AG04450 (cell line): ENCODE results near the gene LZIC. TPM values are rescaled to one million over a fixed set of nuclear protein-coding genes. Genes with fewer than 3 reads are reported as not detected.
A peak's percentile ranks its signal among the peaks of the same experiment; 100 is the strongest.

Experiments
- CTCF ChIA-PET: fragments of 300-600, 350-600 bp; formaldehyde crosslinking; extraction: SDS; loops from one replicate; lab custom pipeline; 2022; ENCODE audit warnings: antibody characterized with exemption, inconsistent platforms; lab: Charles Lee
- POLR2A ChIA-PET: fragments of 350-600 bp; formaldehyde crosslinking; extraction: SDS; loops from one replicate; lab custom pipeline; 2021; ENCODE audit warnings: antibody characterized with exemption, inconsistent platforms; lab: Yijun Ruan, JAX
- DNase-seq: peaks from one replicate; pipeline ENCODE4 v3.0.0-alpha.2; 2011; ENCODE audit warnings: low read depth, low spot score
- H3K27ac ChIP-seq: one replicate; pipeline ENCODE4 v1.5.1; 2012; ENCODE audit warnings: low read depth, low read length, control low read depth
- H3K27me3 ChIP-seq: one replicate; pipeline ENCODE4 v1.6.0; 2012; ENCODE audit warnings: low read length; ENCODE audit not compliant: control insufficient read depth, insufficient read depth
- H3K4me3 ChIP-seq: 2 replicates; pipeline ENCODE4 v1.5.1; 2011; ENCODE audit warnings: mild to moderate bottlenecking, low read depth, low read length, control low read depth
- H3K9me3 ChIP-seq: 2 replicates; pipeline ENCODE4 v1.5.1; 2012; ENCODE audit warnings: low read length; ENCODE audit not compliant: control insufficient read depth, insufficient read depth
- polyA plus RNA-seq: library from polyadenylated mRNA; depleted of rRNA; stranded (reverse); fragments of >200 nt; gene quantifications from 2 replicates; pipeline ENCODE4 v1.2.3, GENCODE V29; 2011
- TF ChIP-seq, protein P1 (sequence below): IDR thresholded peaks from 2 replicates; pipeline ENCODE4 v1.5.1; 2011; ENCODE audit warnings: low read depth, low read length, control low read depth, inconsistent platforms

LZIC gene
- polyA plus RNA-seq, 1 experiment: 29.7 TPM

DNA sequence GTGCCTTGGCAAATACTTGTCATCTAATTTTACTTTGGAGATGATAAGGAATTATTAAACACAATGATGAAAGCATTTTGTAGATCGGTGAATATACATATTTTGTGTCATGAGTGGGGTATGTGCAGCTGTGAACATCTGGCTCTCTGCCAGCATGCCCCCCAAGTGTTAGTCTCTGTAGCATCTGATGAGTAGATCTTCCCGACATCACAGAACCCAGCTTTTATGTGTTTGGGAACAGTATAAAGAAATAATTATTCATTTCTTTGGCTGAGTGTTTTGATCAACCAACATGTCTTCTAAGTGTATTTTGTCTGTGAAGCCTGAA is 28.6 kb downstream of the LZIC start:
- no peak overlapping the region for H3K27ac ChIP-seq
- DNase-seq: no peak
- no peaks in the 10 kb centered on the region for H3K9me3 ChIP-seq
- H3K27me3 ChIP-seq: peaks cover 3% of the 10 kb centered on the region
- no peak overlapping the region for H3K4me3 ChIP-seq
- ChIA-PET POLR2A (interaction anchor here (0.6 kb wide), 1 partner anchor 127 kb away, joined by 4 read pairs; no protein-coding TSS in a partner anchor), CTCF (interaction anchor here (0.5 to 1.0 kb wide), 2 partner anchors 38 to 40 kb away, joined by 3 to 6 read pairs; no protein-coding TSS in a partner anchor)
- TF ChIP-seq, protein P1, sequence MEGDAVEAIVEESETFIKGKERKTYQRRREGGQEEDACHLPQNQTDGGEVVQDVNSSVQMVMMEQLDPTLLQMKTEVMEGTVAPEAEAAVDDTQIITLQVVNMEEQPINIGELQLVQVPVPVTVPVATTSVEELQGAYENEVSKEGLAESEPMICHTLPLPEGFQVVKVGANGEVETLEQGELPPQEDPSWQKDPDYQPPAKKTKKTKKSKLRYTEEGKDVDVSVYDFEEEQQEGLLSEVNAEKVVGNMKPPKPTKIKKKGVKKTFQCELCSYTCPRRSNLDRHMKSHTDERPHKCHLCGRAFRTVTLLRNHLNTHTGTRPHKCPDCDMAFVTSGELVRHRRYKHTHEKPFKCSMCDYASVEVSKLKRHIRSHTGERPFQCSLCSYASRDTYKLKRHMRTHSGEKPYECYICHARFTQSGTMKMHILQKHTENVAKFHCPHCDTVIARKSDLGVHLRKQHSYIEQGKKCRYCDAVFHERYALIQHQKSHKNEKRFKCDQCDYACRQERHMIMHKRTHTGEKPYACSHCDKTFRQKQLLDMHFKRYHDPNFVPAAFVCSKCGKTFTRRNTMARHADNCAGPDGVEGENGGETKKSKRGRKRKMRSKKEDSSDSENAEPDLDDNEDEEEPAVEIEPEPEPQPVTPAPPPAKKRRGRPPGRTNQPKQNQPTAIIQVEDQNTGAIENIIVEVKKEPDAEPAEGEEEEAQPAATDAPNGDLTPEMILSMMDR: no peak

DNA sequence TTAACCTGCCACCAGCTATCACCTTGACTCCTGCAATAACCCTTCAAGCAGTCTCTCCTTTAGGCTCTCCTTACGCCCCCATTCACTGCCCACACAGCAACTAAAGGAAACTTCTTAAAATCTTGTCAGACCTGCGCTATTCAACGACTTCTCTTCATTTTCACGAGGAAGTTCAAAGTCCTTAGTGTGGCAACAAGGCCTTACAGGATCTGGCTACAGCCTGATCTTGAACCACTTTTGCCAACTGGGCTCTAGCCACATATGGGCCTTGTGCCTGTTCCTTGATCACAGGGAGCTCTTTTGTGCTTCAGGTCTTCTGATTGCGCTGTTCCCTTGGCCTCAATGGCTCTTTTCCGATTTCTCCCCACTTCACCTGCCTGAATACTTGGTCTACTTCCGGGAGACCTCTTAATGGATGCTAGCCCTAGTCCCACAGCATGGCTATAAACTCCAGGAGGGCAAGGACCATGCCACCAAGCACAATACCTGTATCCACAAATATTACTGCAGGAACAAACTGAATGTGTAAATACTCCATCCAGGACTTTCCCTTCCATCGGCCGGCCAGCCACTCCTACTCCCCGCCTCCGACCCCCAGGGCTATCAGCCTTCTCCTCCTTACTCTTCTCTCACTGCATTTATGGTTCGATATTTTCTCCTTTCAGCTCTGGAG is 30.8 kb downstream of the LZIC start:
- ChIA-PET POLR2A (no interaction called here), CTCF (interaction anchor here (1.5 kb wide), 1 partner anchor 30 kb away, joined by 5 read pairs; no protein-coding TSS in a partner anchor)
- H3K27me3 ChIP-seq: peaks cover under 1% of the 10 kb centered on the region
- TF ChIP-seq, protein P1: no peak
- H3K4me3 ChIP-seq: no peak overlapping the region
- H3K27ac ChIP-seq: no peak overlapping the region
- DNase-seq: no peak
- no peaks in the 10 kb centered on the region for H3K9me3 ChIP-seq

DNA sequence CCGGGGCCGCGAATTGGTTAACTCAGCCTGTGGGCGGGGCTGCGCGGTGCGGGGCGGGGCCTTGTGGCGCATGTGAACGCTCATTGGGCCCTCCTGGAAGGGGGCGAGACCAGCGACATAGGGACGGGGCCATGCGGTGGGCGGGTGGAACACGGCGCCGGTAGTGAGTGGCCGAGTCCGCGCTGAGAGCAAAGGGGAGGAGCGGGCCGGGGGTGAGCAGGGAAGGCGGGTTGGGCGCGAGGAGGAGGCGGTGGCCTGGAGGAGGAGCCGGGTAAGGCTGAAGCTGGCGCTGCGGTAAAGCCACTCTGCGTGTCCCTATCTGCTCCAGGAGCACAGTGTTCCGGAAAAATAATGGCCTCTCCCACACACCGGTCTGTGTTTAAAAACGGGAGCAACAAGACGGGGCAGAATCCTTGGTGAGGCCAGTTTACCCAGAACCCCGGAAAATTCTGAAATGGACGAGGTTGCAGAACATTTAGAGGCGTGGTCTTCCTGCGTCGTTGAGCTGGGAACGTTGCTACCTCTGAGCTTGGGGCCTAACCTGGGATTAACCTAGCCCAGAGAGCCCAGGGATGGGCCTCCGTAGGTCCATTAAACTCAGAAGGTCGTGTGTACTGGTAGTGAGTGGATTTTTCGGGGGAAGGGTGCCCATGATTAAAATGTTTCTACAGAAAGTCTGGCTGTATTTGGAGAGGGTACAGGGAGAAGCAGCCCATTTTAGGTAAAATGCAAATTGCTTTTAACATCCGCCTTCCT is 32.6 kb downstream of the LZIC start:
- H3K27me3 ChIP-seq: no peaks in the 10 kb centered on the region
- H3K4me3 ChIP-seq: peak overlapping the region; percentile 76
- ChIA-PET CTCF (interaction anchor here (1.0 to 1.2 kb wide), 2 partner anchors 32 to 36 kb away, joined by 3 read pairs; no protein-coding TSS in a partner anchor), POLR2A (interaction anchor here (0.8 to 1.0 kb wide), 3 partner anchors 20 to 40 kb away, joined by 3 to 7 read pairs (median 4); partner anchors contain the start of genes LZIC and NMNAT1)
- peak overlapping the region; percentile 78 for H3K27ac ChIP-seq
- no peaks in the 10 kb centered on the region for H3K9me3 ChIP-seq
- TF ChIP-seq, protein P1: no peak
- peak; percentile 98 for DNase-seq

DNA sequence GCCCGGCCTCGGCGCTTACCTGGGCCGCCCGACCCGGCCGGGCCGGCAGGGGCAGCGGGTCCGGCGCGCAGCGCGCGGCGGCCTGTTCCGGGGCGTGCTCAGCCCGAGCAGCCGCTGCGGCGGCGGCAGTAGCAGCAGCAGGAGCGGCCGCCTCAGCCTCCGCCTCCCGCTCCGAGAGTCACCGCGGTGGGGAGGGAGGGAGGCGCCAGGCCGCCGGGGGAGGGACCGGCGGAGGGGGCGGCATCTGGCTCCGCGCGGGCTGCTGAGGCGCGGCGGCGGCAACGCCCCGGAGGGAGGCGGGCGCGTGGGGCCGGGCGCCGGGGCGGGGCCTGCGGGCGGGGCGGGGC is 33.1 kb downstream of the LZIC start, which contains the start of gene CTNNBIP1:
Gene CTNNBIP1 (minus strand): TSS at position 194 of the 347 bp plus-strand sequence. CDS start 38,205 bp downstream, outside the sequence.
- CTCF ChIA-PET: interaction anchor here (1.2 kb wide), 1 partner anchor 35 kb away, joined by 3 read pairs; no protein-coding TSS in a partner anchor
- Histone ChIP-seq H3K9me3 (no peaks in the 10 kb centered on the region), H3K27ac (peak within 1 kb of the TSS; percentile 78), H3K4me3 (peak within 1 kb of the TSS; percentile 83), H3K27me3 (no peaks in the 10 kb centered on the region)
- POLR2A ChIA-PET: interaction anchor here (0.8 kb wide), 1 partner anchor 39 kb away, joined by 3 read pairs; no protein-coding TSS in a partner anchor
- no peak for DNase-seq
- TF ChIP-seq, protein P1: no peak
